HepG2 (cell line): Measurements from ENCODE around the gene ARHGAP9. TPM values are rescaled to one million over a fixed set of nuclear protein-coding genes. Genes with fewer than 3 reads are reported as not detected.

ENCODE experiments used
- BHLHE40 ChIP-seq: IDR thresholded peaks from 2 replicates; pipeline ENCODE4 v1.6.1; 2011; ENCODE audit warnings: low read length, improper control_type of control experiment
- CCDC6 ChIP-seq: sonication (generic); formaldehyde crosslinking; IDR thresholded peaks from 2 replicates; pipeline ENCODE4 v1.8.1; 2022; ENCODE audit warnings: mild to moderate bottlenecking, missing genetic modification reagents, moderate library complexity
- CREM ChIP-seq, 2 experiments: sonication (generic) in 1 of 2; formaldehyde crosslinking in 1 of 2; IDR thresholded peaks; 2 replicates each; pipeline versions ENCODE4 v1.4.0 to v1.6.1; 2016 to 2020; ENCODE audit warnings: antibody characterized with exemption in 1 of 2, mild to moderate bottlenecking in 1 of 2, missing genetic modification reagents in 1 of 2
- HES4 ChIP-seq: sonication (generic); formaldehyde crosslinking; IDR thresholded peaks from 2 replicates; pipeline ENCODE4 v1.9.0; 2021; ENCODE audit warnings: mild to moderate bottlenecking, missing genetic modification reagents, borderline replicate concordance
- HNRNPH1 ChIP-seq: fragments of 200-400 bp; formaldehyde crosslinking; optimal IDR thresholded peaks from 2 replicates; pipeline ENCODE3; 2017; ENCODE audit warnings: mild to moderate bottlenecking, low read depth, low read length
- HNRNPK ChIP-seq: fragments of 200-400 bp; formaldehyde crosslinking; IDR thresholded peaks from 2 replicates; pipeline ENCODE4 v1.6.1; 2018; ENCODE audit warnings: low read length, low read depth, moderate library complexity, mild to moderate bottlenecking; ENCODE audit not compliant: poor library complexity, severe bottlenecking
- IKZF1 ChIP-seq: fragments of 450-650 bp; IDR thresholded peaks from 2 replicates; pipeline ENCODE4 v1.7.1; 2016
- KMT2B ChIP-seq: IDR thresholded peaks from 2 replicates; pipeline ENCODE4 v1.6.1; 2016; ENCODE audit warnings: missing genetic modification reagents, missing compliant biosample characterization
- MIER3 ChIP-seq: IDR thresholded peaks from 2 replicates; pipeline ENCODE4 v1.6.1; 2016; ENCODE audit warnings: missing compliant biosample characterization, borderline replicate concordance
- NR2F1 ChIP-seq, 2 experiments: fragments of 450-650 bp in 1 of 2; formaldehyde crosslinking in 1 of 2; IDR thresholded peaks; 2 replicates each; pipeline versions ENCODE4 v1.5.0 to v1.6.1; 2016 to 2020; ENCODE audit warnings: mild to moderate bottlenecking in 1 of 2, missing compliant biosample characterization in 1 of 2, missing genetic modification reagents in 1 of 2, moderate library complexity in 1 of 2
- SAFB2 ChIP-seq: sonication (generic); formaldehyde crosslinking; IDR thresholded peaks from 2 replicates; pipeline ENCODE4 v1.5.1; 2020; ENCODE audit warnings: missing genetic modification reagents, low read depth, mild to moderate bottlenecking, borderline replicate concordance
- SOX6 ChIP-seq, 2 experiments: fragments of 450-650 bp in 1 of 2; sonication (generic) in 1 of 2; formaldehyde crosslinking in 1 of 2; IDR thresholded peaks; 2 replicates each; pipeline versions ENCODE4 v1.4.0 to v1.6.1; 2017 to 2020; ENCODE audit warnings: antibody characterized with exemption in 1 of 2, mild to moderate bottlenecking in 1 of 2, missing genetic modification reagents in 1 of 2
- SP1 ChIP-seq, 2 experiments: fragments of 450-650 bp in 1 of 2; sonication (generic) in 1 of 2; formaldehyde crosslinking in 1 of 2; IDR thresholded peaks; 2 replicates each; pipeline versions ENCODE4 v1.4.0 to v1.6.1; 2016 to 2020; ENCODE audit warnings: missing genetic modification reagents in 1 of 2
- SPEN ChIP-seq: sonication (generic); formaldehyde crosslinking; IDR thresholded peaks from 2 replicates; pipeline ENCODE4 v1.5.1; 2020; ENCODE audit warnings: low read depth, mild to moderate bottlenecking, missing genetic modification reagents
- ZEB1 ChIP-seq: IDR thresholded peaks from 2 replicates; pipeline ENCODE4 v1.6.1; 2012; ENCODE audit warnings: mild to moderate bottlenecking, low read depth, inconsistent platforms; ENCODE audit not compliant: insufficient replicate concordance
- ZFAT ChIP-seq: sonication (generic); formaldehyde crosslinking; conservative IDR thresholded peaks from 2 replicates; pipeline ENCODE4 v1.8.1; 2023; ENCODE audit warnings: missing genetic modification reagents, inconsistent platforms
- ZFP62 ChIP-seq: sonication (generic); formaldehyde crosslinking; IDR thresholded peaks from 2 replicates; pipeline ENCODE4 v1.4.0; 2020; ENCODE audit warnings: missing genetic modification reagents
- ZNF138 ChIP-seq: sonication (generic); formaldehyde crosslinking; IDR thresholded peaks from 2 replicates; pipeline ENCODE4 v1.5.0; 2020; ENCODE audit warnings: mild to moderate bottlenecking, low read depth, missing genetic modification reagents
- ZNF264 ChIP-seq: sonication (generic); formaldehyde crosslinking; IDR thresholded peaks from 2 replicates; pipeline ENCODE4 v1.4.0; 2020; ENCODE audit warnings: missing genetic modification reagents
- ZNF432 ChIP-seq: sonication (generic); formaldehyde crosslinking; IDR thresholded peaks from 2 replicates; pipeline ENCODE4 v1.5.0; 2020; ENCODE audit warnings: missing genetic modification reagents, mild to moderate bottlenecking, borderline replicate concordance
- ZNF556 ChIP-seq: sonication (generic); formaldehyde crosslinking; IDR thresholded peaks from 2 replicates; pipeline ENCODE4 v1.4.0; 2020; ENCODE audit warnings: mild to moderate bottlenecking, missing genetic modification reagents, borderline replicate concordance
- ZNF619 ChIP-seq: sonication (generic); formaldehyde crosslinking; IDR thresholded peaks from 2 replicates; pipeline ENCODE4 v1.4.0; 2020; ENCODE audit warnings: mild to moderate bottlenecking, missing genetic modification reagents
- ZNF639 ChIP-seq: conservative IDR thresholded peaks from 2 replicates; pipeline ENCODE4 v1.6.1; 2018; ENCODE audit warnings: missing genetic modification reagents
- ZNF747 ChIP-seq: sonication (generic); formaldehyde crosslinking; IDR thresholded peaks from 2 replicates; pipeline ENCODE4 v1.8.1; 2023; ENCODE audit warnings: missing genetic modification reagents, mild to moderate bottlenecking, borderline replicate concordance
- ZNF75D ChIP-seq: sonication (generic); formaldehyde crosslinking; IDR thresholded peaks from 2 replicates; pipeline ENCODE4 v1.8.1; 2023; ENCODE audit warnings: missing genetic modification reagents, mild to moderate bottlenecking, borderline replicate concordance
- polyA plus RNA-seq, 8 experiments: library from polyadenylated mRNA; depleted of rRNA in 3 of 8; stranded (reverse) in 7 of 8; unstranded in 1 of 8; fragments of >200 nt; fragmentation: Illumina TruSeq in 4 of 8; extraction: Trizol in 4 of 8; gene quantifications; 2 replicates each; pipeline versions ENCODE4 v1.2.1 to v1.2.3, GENCODE V29; 2011 to 2016; ENCODE audit warnings: low read depth in 4 of 8, missing spikeins in 1 of 8, mixed read lengths in 1 of 8; ENCODE audit not compliant: insufficient read depth in 1 of 8
- total RNA-seq, 5 experiments: library from RNA; depleted of rRNA; stranded (reverse); fragments of >200 nt; fragmentation: Illumina TruSeq; extraction: Trizol; gene quantifications; 2 replicates each; pipeline ENCODE4 v1.2.3, GENCODE V29; 2016; ENCODE audit warnings: low read depth in 1 of 5
- TF ChIP-seq, protein P1 (sequence below): IDR thresholded peaks from 2 replicates; pipeline ENCODE4 v1.6.1; 2012; ENCODE audit warnings: inconsistent platforms
- TF ChIP-seq, protein P2 (sequence below): sonication (generic); formaldehyde crosslinking; IDR thresholded peaks from 2 replicates; pipeline ENCODE4 v1.5.1; 2020; ENCODE audit warnings: mild to moderate bottlenecking, moderate library complexity, missing genetic modification reagents

The ARHGAP9 gene
- total and polyA plus RNA-seq, 2 of the 13 experiments (the other 11 are each of a cell fraction or from before 2014, with no cell fraction given): 0.18 to 1.2 TPM

GRCh38 chr12:57522011-57522886 lies 42.6 kb upstream of the ARHGAP9 start, which contains the start of gene MBD6 (continued):
- TF ChIP-seq ZNF264 (CRISPR knock-in tag) (peak; percentile 15; the same call in 1 of the 2 replicates), CREM (IDR thresholded peaks at IDR 0.05) (peak; percentile 72), CREM (CRISPR knock-in tag; IDR thresholded peaks at IDR 0.05) (no peak), SP1 (IDR thresholded peaks at IDR 0.05) (no peak), SP1 (CRISPR knock-in tag; IDR thresholded peaks at IDR 0.05) (peak; percentile 26; the same call in 1 of the 2 replicates), ZNF747 (CRISPR knock-in tag) (peak; percentile 41; the same call in 1 of the 2 replicates), ZNF138 (CRISPR knock-in tag) (no peak), HNRNPK (no peak), ZNF639 (CRISPR knock-in tag) (peak; percentile 99), BHLHE40 (peak; percentile 83), ZNF432 (CRISPR knock-in tag) (no peak), ZFAT (CRISPR knock-in tag) (no peak), SOX6 (IDR thresholded peaks at IDR 0.05) (no peak), SOX6 (CRISPR knock-in tag; IDR thresholded peaks at IDR 0.05) (peak; percentile 85), ZFP62 (no peak), HES4 (CRISPR knock-in tag) (no peak; the same call in 1 of the 2 replicates), ZNF619 (no peak), NR2F1 (CRISPR knock-in tag; IDR thresholded peaks at IDR 0.05) (peak; percentile 93 to 98), ZEB1 (no peak), HNRNPH1 (peak; percentile 34), MIER3 (CRISPR knock-in tag) (0 out of 2 replicates have a peak, but pooled peaks have one; percentile 59), ZNF556 (CRISPR knock-in tag) (peak; percentile 87; the same call in 1 of the 2 replicates), CCDC6 (peak; percentile 45; the same call in 1 of the 2 replicates), ZNF75D (no peak), SAFB2 (CRISPR knock-in tag) (0 out of 2 replicates have a peak, but pooled peaks have one; percentile 31), KMT2B (CRISPR knock-in tag) (no peak), IKZF1 (no peak), SPEN (CRISPR knock-in tag) (peak; percentile 37; the same call in 1 of the 2 replicates)
- TF ChIP-seq, protein P1, sequence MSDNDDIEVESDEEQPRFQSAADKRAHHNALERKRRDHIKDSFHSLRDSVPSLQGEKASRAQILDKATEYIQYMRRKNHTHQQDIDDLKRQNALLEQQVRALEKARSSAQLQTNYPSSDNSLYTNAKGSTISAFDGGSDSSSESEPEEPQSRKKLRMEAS: peak; percentile 77
- TF ChIP-seq, protein P2, sequence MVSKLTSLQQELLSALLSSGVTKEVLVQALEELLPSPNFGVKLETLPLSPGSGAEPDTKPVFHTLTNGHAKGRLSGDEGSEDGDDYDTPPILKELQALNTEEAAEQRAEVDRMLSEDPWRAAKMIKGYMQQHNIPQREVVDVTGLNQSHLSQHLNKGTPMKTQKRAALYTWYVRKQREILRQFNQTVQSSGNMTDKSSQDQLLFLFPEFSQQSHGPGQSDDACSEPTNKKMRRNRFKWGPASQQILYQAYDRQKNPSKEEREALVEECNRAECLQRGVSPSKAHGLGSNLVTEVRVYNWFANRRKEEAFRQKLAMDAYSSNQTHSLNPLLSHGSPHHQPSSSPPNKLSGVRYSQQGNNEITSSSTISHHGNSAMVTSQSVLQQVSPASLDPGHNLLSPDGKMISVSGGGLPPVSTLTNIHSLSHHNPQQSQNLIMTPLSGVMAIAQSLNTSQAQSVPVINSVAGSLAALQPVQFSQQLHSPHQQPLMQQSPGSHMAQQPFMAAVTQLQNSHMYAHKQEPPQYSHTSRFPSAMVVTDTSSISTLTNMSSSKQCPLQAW (CRISPR knock-in tag): peak; percentile 77
